OCI-LY1 (cell line): Measurements from ENCODE around the gene ROCK2.

Experiments used
- EZH2 ChIP-seq: fragments of 200-600 bp; sonication (generic), shearing (Covaris generic); IDR thresholded peaks from 2 replicates; pipeline ENCODE4 v1.8.0; 2017; ENCODE audit warnings: borderline replicate concordance, mixed run types, mild to moderate bottlenecking, antibody characterized with exemption, low read length, moderate library complexity, mixed read lengths
- TF ChIP-seq, protein P1 (sequence below): fragments of 200-600 bp; sonication (generic), shearing (Covaris generic); IDR thresholded peaks from 2 replicates; pipeline ENCODE4 v1.5.1; 2017; ENCODE audit warnings: mild to moderate bottlenecking, antibody characterized with exemption, low read length, moderate library complexity, mixed read lengths

DNA sequence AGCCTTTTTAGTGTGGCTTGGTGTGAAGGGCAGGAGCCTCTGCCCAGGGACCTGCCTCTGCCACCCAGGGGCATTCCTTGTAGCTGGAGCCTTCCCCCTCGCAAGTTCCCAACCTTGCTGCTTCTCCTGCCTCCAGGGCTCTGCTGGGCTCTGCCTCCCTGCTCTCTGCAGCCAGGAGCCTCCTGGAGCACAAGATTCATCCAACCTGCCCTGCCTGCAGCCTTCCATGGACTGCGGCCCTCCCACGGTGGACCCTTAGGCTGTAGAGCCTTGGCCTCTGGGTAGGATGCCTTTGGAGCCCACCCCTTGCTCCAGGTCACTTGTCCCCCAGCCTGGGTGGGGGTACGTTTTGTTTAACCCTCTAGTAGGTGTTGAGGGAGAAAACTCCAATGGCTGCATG is 186.7 kb downstream of the ROCK2 start:
- TF ChIP-seq, protein P1, sequence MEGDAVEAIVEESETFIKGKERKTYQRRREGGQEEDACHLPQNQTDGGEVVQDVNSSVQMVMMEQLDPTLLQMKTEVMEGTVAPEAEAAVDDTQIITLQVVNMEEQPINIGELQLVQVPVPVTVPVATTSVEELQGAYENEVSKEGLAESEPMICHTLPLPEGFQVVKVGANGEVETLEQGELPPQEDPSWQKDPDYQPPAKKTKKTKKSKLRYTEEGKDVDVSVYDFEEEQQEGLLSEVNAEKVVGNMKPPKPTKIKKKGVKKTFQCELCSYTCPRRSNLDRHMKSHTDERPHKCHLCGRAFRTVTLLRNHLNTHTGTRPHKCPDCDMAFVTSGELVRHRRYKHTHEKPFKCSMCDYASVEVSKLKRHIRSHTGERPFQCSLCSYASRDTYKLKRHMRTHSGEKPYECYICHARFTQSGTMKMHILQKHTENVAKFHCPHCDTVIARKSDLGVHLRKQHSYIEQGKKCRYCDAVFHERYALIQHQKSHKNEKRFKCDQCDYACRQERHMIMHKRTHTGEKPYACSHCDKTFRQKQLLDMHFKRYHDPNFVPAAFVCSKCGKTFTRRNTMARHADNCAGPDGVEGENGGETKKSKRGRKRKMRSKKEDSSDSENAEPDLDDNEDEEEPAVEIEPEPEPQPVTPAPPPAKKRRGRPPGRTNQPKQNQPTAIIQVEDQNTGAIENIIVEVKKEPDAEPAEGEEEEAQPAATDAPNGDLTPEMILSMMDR, result no peak
- TF ChIP-seq EZH2, result no peak
